ENCODE data around the gene LHX3. TPM values are rescaled to one million over a fixed set of nuclear protein-coding genes. Genes with fewer than 3 reads are reported as not detected.

LHX3 gene
- total RNA-seq = not detected in 2 replicates

GRCh38 chr9:136204838-136205706, at the start of gene LHX3:
Gene LHX3 (minus strand): TSS chr9:136205128. CDS start chr9:136205012, 116 bp downstream.
- no peak for DNase-seq (ENCODE audit: low read depth)
- H3K27me3 ChIP-seq (ENCODE audit: control insufficient read depth, insufficient read depth, low read length) = peaks cover 38% of the 10 kb centered on the region
- FAIRE-seq = no peak
- H3K4me3 ChIP-seq (ENCODE audit: low read depth, low read length) = no peak within 1 kb of the TSS
- no peak for TF ChIP-seq CTCF (IDR thresholded peaks at IDR 0.05; ENCODE audit: insufficient read depth, low read length, severe bottlenecking)
- peaks cover 1% of the 10 kb centered on the region for H3K36me3 ChIP-seq (ENCODE audit: control insufficient read depth, insufficient read depth, low read length)

GRCh38 chr9:136253246-136254130, 48.6 kb upstream of the LHX3 start:
- no peak for FAIRE-seq
- TF ChIP-seq CTCF (IDR thresholded peaks at IDR 0.05; ENCODE audit: insufficient read depth, low read length, severe bottlenecking) = no peak

GRCh38 chr9:136252846-136253245, 47.9 kb upstream of the LHX3 start:
- no peak for DNase-seq (ENCODE audit: low read depth)
- no peak for TF ChIP-seq CTCF (IDR thresholded peaks at IDR 0.05; ENCODE audit: insufficient read depth, low read length, severe bottlenecking)
- no peak for FAIRE-seq
- peaks cover 9% of the 10 kb centered on the region for H3K27me3 ChIP-seq (ENCODE audit: control insufficient read depth, insufficient read depth, low read length)
- no peaks in the 10 kb centered on the region for H3K36me3 ChIP-seq (ENCODE audit: control insufficient read depth, insufficient read depth, low read length)
- H3K4me3 ChIP-seq (ENCODE audit: low read depth, low read length) = no peak overlapping the region

More at GRCh38 chr9:136253246-136254130, 48.6 kb upstream of the LHX3 start:
- Histone ChIP-seq H3K36me3 (ENCODE audit: control insufficient read depth, insufficient read depth, low read length) (no peaks in the 10 kb centered on the region), H3K4me3 (ENCODE audit: low read depth, low read length) (no peak overlapping the region), H3K27me3 (ENCODE audit: control insufficient read depth, insufficient read depth, low read length) (peaks cover 6% of the 10 kb centered on the region)
- DNase-seq (ENCODE audit: low read depth) = no peak

GRCh38 chr9:136252281-136252680, 47.4 kb upstream of the LHX3 start:
- H3K4me3 ChIP-seq (ENCODE audit: low read depth, low read length) = no peak overlapping the region
- no peak for TF ChIP-seq CTCF (IDR thresholded peaks at IDR 0.05; ENCODE audit: insufficient read depth, low read length, severe bottlenecking)
- no peak for FAIRE-seq

GRCh38 chr9:136251264-136252115, 46.6 kb upstream of the LHX3 start:
- no peak for DNase-seq (ENCODE audit: low read depth)
- no peak for FAIRE-seq
- H3K27me3 ChIP-seq (ENCODE audit: control insufficient read depth, insufficient read depth, low read length) = peaks cover 10% of the 10 kb centered on the region
- TF ChIP-seq CTCF (IDR thresholded peaks at IDR 0.05; ENCODE audit: insufficient read depth, low read length, severe bottlenecking) = no peak
- no peak overlapping the region for H3K4me3 ChIP-seq (ENCODE audit: low read depth, low read length)
- no peaks in the 10 kb centered on the region for H3K36me3 ChIP-seq (ENCODE audit: control insufficient read depth, insufficient read depth, low read length)

More at GRCh38 chr9:136252281-136252680, 47.4 kb upstream of the LHX3 start:
- DNase-seq (ENCODE audit: low read depth) = no peak
- no peaks in the 10 kb centered on the region for H3K36me3 ChIP-seq (ENCODE audit: control insufficient read depth, insufficient read depth, low read length)
- peaks cover 9% of the 10 kb centered on the region for H3K27me3 ChIP-seq (ENCODE audit: control insufficient read depth, insufficient read depth, low read length)
